Right ventricle myocardium inferior (tissue), 1 donor: Measurements from ENCODE around the gene GPC5. TPM values are rescaled to one million over a fixed set of nuclear protein-coding genes. Genes with fewer than 3 reads are reported as not detected.

Experiments used
- ATAC-seq: fragments of 200-7000 bp; cut with Tn5 transposase; one replicate; pipeline ENCODE4 v1.9.1; 2020; ENCODE audit warnings: mild to moderate bottlenecking, moderate library complexity
- DNase-seq: peaks from one replicate; pipeline ENCODE4 v3.0.0; 2021; ENCODE audit errors: missing footprints
- intact Hi-C: fragments of 100-400 bp; cut with DNase I; formaldehyde crosslinking; loops from one replicate; pipeline ENCODE4 v1.11.0; 2022
- total RNA-seq: library from RNA; stranded (reverse); fragmentation: NEBNext Ultra II Directional; extraction: Animal tissue kit (Norgen Biotek cat#: 25700); gene quantifications from one replicate; pipeline ENCODE4 v1.2.1, GENCODE V29; 2021
- donor health status: DM: no; HTN: yes; CAD: no; lungs with severe emphysema.

Gene GPC5
- total RNA-seq, 1 donor from 2014 or later: 1.8 TPM

DNA sequence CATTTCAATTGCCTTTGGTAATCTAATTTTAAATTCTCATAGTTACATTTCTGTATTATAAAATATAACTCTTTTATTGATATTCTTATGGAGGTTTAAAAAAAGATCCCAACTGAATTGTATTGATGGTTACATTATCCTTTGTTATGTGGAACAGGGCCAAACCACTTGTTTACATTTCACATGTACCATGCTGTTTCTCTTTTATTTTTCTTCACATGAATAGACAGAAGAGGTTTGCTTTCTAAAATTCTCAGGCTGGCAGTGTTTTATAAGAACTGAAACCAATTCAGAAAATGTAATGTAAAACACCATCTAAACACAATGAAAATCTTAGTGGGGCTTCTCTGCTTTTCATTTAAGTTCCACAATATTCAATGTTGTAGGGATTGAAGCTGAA, 122.5 kb downstream of the GPC5 start:
- intact Hi-C loops: no loop called here
- no peak for DNase-seq
- ATAC-seq: no peak

DNA sequence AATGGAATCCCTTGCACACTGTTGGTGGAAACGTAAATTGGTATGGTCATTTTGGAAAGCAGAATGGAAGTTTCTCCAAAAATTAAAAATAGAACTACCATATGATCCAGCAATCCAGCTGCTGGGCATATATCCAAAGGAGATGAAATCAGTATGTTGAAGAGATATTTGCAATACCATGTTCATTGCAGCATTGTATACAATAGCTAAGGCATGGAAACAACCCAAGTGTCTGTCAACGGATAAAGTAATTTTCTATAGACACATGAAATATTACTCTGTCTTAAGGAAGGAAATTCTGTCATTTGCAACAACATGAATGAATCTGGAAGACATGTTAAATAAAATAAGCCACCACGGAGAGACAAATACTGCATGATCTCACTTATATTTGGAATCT, 124.7 kb downstream of the GPC5 start:
- intact Hi-C loops: no loop called here
- DNase-seq (no peak), ATAC-seq (no peak)

DNA sequence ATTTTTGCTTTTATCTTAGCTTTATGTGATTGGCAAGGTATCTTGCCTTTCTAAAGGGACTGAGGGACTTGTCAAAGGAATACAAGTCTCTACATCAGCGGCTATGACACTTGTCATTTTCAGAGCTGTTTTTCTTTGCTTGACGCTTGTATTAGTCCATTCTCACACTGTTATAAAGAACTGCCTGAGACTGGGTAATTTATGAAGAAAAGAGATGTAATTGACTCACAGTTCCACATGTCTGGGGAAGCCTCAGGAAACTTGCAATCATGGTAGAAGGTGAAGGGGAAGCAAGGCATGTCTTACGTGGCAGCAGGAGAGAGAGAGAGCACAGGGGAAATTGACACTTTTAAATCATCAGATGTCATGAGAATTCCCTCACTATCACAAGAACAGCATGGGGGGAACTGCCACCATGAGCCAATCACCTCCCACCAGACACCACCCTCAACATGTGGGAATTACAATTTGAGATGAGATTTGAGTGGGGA, 128.2 kb downstream of the GPC5 start:
- DNase-seq (no peak), ATAC-seq (no peak)
- intact Hi-C loops: no loop called here

GRCh38 chr13:91529739-91530482, 131.5 kb downstream of the GPC5 start:
- ATAC-seq (no peak), DNase-seq (no peak)
- intact Hi-C loops: no loop called here

GRCh38 chr13:91531646-91532045, 133.2 kb downstream of the GPC5 start:
- DNase-seq (no peak), ATAC-seq (no peak)
- intact Hi-C loops: no loop called here

GRCh38 chr13:91533354-91533753, 134.9 kb downstream of the GPC5 start:
- intact Hi-C loops: no loop called here
- ATAC-seq: no peak

DNA sequence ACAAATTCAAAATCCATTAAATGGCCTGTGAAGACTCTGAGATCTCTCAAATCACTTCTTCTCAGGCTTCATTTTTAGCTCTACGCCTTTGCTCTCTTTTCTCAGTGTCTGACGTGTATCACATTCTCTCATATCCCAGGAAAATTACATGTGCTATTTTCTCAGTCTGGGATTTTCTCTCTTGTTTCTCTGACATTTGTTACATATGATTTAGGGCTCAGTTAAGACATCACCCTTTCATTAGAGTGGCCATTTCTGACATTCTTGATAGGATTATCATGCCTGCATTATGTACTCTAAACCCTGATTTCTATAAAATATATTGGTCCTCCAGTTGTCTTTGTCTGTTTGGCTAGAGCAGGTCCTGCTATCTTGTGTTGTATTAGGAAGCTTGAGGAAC, 136.6 kb downstream of the GPC5 start:
- ATAC-seq: no peak
- DNase-seq: no peak
- intact Hi-C loops: no loop called here

More at GRCh38 chr13:91533354-91533753, 134.9 kb downstream of the GPC5 start:
- no peak for DNase-seq

GRCh38 chr13:91537376-91537775, 139.0 kb downstream of the GPC5 start:
- intact Hi-C loops: no loop called here
- ATAC-seq (no peak), DNase-seq (no peak)

DNA sequence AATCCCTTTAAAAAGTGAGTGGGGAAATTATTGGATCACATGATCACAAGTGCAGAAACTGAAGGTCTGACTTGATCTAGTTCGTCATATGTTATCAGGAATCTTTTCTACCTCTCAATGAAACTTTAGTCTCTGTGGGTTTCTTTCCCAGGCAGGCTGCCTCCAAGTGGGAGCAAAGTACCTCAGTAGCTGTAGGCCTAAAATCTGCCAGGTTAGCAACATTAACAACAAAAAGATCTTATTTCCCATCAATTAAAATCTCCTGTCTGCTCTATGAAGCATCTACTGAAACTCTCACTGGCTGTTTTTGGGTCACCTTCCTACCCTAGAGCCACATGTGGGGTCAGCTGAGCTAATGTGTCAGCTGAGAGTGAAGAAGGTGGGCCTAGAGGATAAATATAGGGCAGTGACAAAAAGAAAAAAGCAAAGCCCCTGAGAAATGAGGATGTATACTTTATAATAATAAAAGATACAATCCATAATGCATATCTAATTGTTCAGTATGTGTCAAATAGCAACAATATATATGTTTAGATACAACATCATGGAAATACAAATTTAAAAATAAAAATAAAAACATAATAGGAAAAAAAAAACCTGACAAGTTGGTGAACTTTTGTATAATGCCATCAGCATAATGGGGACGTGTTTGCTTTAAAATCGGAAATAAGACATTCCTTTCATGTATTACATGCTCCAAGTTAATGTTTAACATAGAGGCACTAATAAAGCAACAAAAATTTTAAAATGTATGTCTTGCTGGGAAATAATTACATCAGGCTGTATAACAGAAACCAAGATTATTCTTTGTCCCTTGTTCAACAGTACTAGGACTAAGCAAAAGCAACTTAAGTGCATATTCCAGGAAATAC, 141.1 kb downstream of the GPC5 start:
- ATAC-seq: no peak

DNA sequence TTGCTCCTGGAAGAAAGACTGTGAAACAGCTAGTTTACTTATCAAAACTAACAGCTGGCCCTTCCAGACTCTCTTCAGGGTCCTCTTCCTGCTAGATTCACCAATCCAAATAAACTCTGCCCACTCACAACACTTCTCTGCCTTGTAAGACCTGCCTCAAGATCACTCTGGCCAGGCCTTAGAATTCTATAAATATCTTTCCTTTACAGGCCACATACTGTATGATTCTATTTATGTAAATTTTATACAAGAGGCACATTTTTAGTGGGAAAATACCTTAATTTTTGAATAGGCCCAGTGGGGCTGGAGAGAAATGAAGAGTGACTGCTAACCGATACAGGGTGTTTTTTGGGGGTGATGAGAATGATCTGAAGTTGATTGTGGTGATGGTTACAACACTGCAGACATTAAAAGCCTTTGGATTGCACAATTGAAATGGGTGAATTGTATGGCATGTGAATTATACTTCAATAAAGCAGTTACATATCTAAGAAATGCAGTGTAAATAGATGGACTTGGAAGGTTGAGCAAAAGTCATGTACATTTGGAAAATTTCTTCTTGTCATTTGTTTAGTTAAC, 141.8 kb downstream of the GPC5 start:
- DNase-seq: no peak
- no peak for ATAC-seq
- intact Hi-C loops: no loop called here

More for the DNA sequence above, 141.1 kb downstream of the GPC5 start:
- DNase-seq: no peak
- intact Hi-C loops: no loop called here

DNA sequence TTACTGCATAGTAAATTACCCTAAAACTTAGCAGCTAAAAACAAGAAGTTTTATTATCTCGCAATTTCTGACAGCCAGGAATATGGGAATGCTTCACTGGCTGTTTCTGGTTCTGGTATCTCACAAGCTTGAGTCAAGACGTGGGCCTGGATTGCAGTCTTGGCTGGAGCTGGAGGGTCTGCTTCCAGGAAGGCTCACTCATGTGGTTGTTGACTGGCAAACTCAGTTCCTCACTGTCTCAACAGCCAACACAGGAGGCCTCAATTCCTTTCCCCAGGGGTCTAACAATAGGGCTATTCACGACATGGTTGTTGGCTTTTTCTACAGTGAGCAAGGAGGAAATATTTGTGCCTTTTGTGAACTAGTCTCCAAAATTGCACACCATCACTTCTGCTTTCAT, 146.3 kb downstream of the GPC5 start:
- ATAC-seq (peak; percentile 39), DNase-seq (no peak)
- intact Hi-C loops: no loop called here

- intact Hi-C loops: no loop called here
- DNase-seq (no peak), ATAC-seq (no peak)
Observed at GRCh38 chr13:91546900-91547299, 148.5 kb downstream of the GPC5 start.

DNA sequence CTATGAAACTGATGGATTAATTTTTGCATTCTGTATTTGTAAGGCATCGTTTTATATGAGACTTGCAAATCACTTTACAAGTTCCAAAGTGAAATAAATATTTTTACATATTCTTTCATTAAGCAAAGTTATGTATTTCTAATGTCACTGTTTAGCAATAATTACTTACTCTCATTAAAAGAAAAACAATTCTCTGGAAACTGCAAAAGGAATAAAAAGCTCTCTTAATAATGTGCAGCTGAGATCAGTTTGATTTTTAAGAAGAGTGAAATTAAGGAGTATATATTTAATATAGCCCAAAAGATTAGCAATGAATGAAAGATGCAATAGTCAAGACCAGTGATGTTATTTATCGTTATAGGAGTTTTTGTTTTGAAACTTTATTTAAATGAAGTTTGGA, 155.2 kb downstream of the GPC5 start:
- intact Hi-C loops: no loop called here
- no peak for ATAC-seq
- DNase-seq: no peak

- no peak for ATAC-seq
- intact Hi-C loops: no loop called here
- DNase-seq: no peak
Observed at GRCh38 chr13:91554101-91554500, 155.7 kb downstream of the GPC5 start.

DNA sequence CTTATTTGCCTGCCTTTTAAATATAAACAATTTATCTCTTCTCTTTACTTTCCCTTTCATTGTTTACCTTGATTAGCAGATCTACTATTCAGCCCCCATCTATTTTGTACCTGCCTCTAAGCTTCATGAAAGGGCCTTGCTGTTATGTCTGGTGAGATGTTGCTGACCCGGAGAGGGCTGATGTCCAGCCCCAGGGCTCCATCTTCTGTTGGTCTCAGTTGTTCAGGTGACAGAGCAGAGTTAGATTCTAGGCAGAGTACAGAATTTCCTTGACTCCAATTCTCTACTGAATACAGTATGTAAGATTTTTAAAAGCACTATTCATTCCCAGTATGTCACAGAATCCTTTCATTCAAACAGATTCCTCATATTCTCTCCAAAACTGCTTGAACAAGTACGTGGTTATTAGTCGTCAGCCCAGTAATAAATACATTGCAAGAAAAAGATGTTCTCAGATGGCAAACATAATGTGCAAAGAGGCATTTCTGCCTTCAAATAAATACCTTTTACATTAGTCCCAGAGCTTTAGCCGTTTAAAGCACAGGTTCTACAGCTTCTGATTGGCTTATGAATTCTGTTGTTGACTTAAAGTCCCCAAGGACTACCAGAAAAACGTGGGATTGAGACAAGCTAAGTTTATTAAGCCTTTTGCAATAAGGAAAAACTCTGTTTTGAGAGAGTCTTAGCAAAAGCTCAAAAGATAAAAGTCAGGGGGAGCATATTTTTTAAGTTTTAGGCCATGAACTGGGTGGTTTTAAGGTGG, 159.1 kb downstream of the GPC5 start:
- intact Hi-C loops: no loop called here
- DNase-seq (no peak), ATAC-seq (no peak)

- ATAC-seq (peak; percentile 34), DNase-seq (no peak)
- intact Hi-C loops: no loop called here
Observed at GRCh38 chr13:91563799-91564198, 165.4 kb downstream of the GPC5 start.

- DNase-seq (no peak), ATAC-seq (no peak)
- intact Hi-C loops: no loop called here
Observed at GRCh38 chr13:91564396-91564795, 166.0 kb downstream of the GPC5 start.

DNA sequence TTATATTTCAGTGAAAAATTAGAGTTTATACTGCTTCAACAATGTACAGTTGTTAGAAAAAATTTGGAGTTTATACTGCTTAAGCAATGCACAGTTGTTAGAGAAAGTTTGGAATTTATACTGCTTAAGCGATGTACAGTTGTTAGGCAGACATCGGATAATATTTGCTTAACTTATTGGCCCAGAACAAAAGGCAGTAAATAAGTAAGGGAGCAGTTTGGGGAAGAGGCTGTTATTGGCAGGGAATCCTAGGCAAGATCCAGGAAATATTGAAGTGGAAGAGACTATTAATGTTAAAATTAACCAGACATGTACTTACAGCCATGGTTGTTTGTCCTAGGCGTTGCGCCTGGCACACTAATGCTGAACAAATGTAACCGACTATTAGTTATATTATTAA, 166.9 kb downstream of the GPC5 start:
- no peak for ATAC-seq
- intact Hi-C loops: no loop called here
- DNase-seq: no peak
